HG02678 (cell line): ENCODE data around the gene IL23A.

Experiments
- ATAC-seq: cut with Tn5 transposase; IDR thresholded peaks from one replicate; pipeline ENCODE4 v1.9.1; 2021; ENCODE audit warnings: mild to moderate bottlenecking, moderate library complexity; ENCODE audit not compliant: unreplicated experiment

The IL23A gene

GRCh38 chr12:56359851-56360767 lies 21.4 kb downstream of the IL23A start, which contains the start of gene STAT2:
Gene STAT2, minus strand, starts transcription at chr12:56360107. Its CDS starts 3,536 bp downstream, at chr12:56356571.
- ATAC-seq, result peak; percentile 96

GRCh38 chr12:56361487-56362129 lies 22.9 kb downstream of the IL23A start:
- ATAC-seq, result no peak

- no peak for ATAC-seq
Measured at GRCh38 chr12:56362130-56363059, 23.7 kb downstream of the IL23A start, which contains the start of gene APOF. Gene APOF, minus strand, starts transcription at chr12:56362857. Its CDS starts 112 bp downstream, at chr12:56362745.

GRCh38 chr12:56366948-56367347 lies 28.3 kb downstream of the IL23A start:
- ATAC-seq, result no peak

- no peak for ATAC-seq
Measured at GRCh38 chr12:56373515-56373914, 34.8 kb downstream of the IL23A start.

GRCh38 chr12:56374726-56375597 lies 36.3 kb downstream of the IL23A start:
- ATAC-seq, result peak; percentile 35

- peak; percentile 73 for ATAC-seq
Measured at GRCh38 chr12:56375598-56376434, 37.1 kb downstream of the IL23A start.

GRCh38 chr12:56377310-56377988 lies 38.8 kb downstream of the IL23A start:
- ATAC-seq, result no peak

- ATAC-seq, result no peak
Measured at GRCh38 chr12:56377989-56378316, 39.3 kb downstream of the IL23A start.

- ATAC-seq, result no peak
Measured at GRCh38 chr12:56382611-56383010, 43.9 kb downstream of the IL23A start.

- ATAC-seq, result no peak
Measured at GRCh38 chr12:56385873-56386272, 47.2 kb downstream of the IL23A start.

GRCh38 chr12:56387152-56387736 lies 48.6 kb downstream of the IL23A start:
- ATAC-seq, result no peak

GRCh38 chr12:56389412-56389811 lies 50.7 kb downstream of the IL23A start:
- no peak for ATAC-seq
